ENCODE results near the gene SPDEF.

SPDEF gene

GRCh38 chr6:34562350-34562749, 6.2 kb upstream of the SPDEF start:
- DNase-seq = no peak

- no peak for DNase-seq
Measured at GRCh38 chr6:34561227-34561530, 5.0 kb upstream of the SPDEF start.

GRCh38 chr6:34560366-34561226, 4.5 kb upstream of the SPDEF start:
- no peak for DNase-seq

- DNase-seq = no peak
Measured at GRCh38 chr6:34559651-34560365, 3.7 kb upstream of the SPDEF start.

GRCh38 chr6:34558172-34558714, 2.1 kb upstream of the SPDEF start:
- DNase-seq = no peak

- no peak for DNase-seq
Measured at GRCh38 chr6:34557228-34557627, 1.1 kb upstream of the SPDEF start.

GRCh38 chr6:34556493-34556892, 364 bp upstream of the SPDEF start:
- DNase-seq = no peak

GRCh38 chr6:34555328-34555727, 801 bp downstream of the SPDEF start:
- DNase-seq = no peak

GRCh38 chr6:34555007-34555322, 1.2 kb downstream of the SPDEF start:
- DNase-seq = no peak

- no peak for DNase-seq
Measured at GRCh38 chr6:34554291-34555006, 1.7 kb downstream of the SPDEF start.

- no peak for DNase-seq
Measured at GRCh38 chr6:34553750-34554149, 2.4 kb downstream of the SPDEF start.

- DNase-seq = no peak
Measured at GRCh38 chr6:34553146-34553545, 3.0 kb downstream of the SPDEF start.

GRCh38 chr6:34552620-34553019, 3.5 kb downstream of the SPDEF start:
- DNase-seq = no peak

- no peak for DNase-seq
Measured at GRCh38 chr6:34551720-34552119, 4.4 kb downstream of the SPDEF start.

GRCh38 chr6:34549804-34550202, 6.3 kb downstream of the SPDEF start:
- DNase-seq = no peak

GRCh38 chr6:34549026-34549803, 6.9 kb downstream of the SPDEF start:
- no peak for DNase-seq

- no peak for DNase-seq
Measured at GRCh38 chr6:34547701-34548644, 8.2 kb downstream of the SPDEF start.

GRCh38 chr6:34546551-34547321, 9.4 kb downstream of the SPDEF start:
- DNase-seq = peak in 1 of 2 experiments; percentile 25

GRCh38 chr6:34544776-34545471, 11.2 kb downstream of the SPDEF start:
- DNase-seq = no peak

GRCh38 chr6:34544052-34544604, 12.0 kb downstream of the SPDEF start:
- DNase-seq = no peak
